Measurements from ENCODE around the gene TCL1B.
"Not testable (repeated sequence)": the region's sequence is repeated elsewhere in the genome, so short reads cannot be mapped to it uniquely, and the experiment has no call there.

TCL1B gene

GRCh38 chr14:95703805-95704204 lies 17.6 kb downstream of the TCL1B start:
- no peak for DNase-seq

- DNase-seq: no peak
Measured at GRCh38 chr14:95705518-95705917, 19.3 kb downstream of the TCL1B start.

DNA sequence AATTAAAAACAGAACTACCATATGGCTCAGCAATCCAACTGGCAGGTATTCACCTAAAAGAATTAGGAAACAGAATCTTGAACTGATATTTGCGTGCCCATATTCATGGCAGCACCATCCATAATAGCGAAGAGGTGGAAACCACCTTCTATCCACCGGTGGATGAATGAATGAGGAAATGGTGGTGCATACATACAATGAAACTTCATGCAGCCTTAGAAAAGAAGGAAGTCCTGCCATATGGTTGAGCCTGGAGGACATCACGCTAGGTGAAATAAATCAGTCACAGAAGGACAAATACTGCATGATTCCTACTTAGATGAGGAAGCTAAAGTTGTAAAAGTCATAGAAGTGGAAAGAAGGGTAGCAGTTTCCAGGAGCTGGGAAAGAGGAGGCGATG lies 21.1 kb downstream of the TCL1B start:
- no peak for DNase-seq

DNA sequence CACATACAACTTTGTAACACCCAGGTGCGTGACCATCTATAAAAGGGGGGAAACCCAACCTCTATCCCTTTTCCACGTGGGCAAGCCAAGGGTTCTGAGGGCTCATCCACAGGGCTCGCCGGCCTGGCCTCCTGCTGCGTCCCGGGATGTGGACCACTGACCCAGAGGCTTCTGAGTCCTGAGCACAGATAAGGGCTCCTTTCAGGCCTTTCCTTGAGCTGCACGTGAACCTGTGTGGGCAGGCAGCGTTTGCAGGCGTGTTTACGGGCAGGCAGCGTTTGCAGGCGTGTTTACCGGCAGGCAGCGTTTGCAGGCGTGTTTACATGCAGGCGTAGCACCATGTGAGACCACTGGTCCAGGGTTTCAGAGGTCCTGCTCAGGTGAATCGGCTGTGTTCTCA lies 23.9 kb downstream of the TCL1B start:
- no peak for DNase-seq

DNA sequence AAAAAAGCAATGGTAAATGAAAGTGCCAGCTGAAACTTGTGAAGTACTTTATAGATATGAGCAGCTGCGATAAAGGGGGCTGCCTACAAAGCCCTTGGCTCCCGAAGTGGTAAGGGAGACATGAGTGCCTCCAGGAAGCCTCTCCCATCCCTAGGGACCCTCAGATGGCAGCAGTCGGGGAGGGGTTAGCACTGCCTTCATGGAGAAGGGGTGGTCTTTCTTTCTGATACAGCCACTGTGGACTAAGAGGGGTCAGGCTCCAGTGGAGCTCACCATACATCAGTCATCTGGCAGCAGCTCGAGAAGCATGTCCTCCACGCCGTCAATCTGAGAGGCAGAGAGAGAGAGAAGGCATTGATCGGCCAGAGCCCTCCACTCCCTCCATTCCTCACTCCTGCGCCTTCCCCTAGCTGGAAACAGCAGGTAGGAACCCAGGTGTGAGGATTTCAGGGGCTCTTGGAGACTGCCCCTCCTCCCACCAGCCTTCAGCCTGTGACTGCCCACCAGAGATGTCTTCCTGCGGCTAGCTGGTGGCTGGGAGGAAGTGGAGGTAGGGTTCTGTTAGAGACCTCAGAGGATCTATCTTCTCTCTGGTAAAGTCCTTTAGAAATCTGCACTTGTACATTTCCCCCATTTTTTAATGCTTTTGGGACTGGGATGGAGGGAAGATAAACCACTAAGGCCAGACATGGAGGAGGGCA lies 25.4 kb downstream of the TCL1B start:
- no peak for DNase-seq

DNA sequence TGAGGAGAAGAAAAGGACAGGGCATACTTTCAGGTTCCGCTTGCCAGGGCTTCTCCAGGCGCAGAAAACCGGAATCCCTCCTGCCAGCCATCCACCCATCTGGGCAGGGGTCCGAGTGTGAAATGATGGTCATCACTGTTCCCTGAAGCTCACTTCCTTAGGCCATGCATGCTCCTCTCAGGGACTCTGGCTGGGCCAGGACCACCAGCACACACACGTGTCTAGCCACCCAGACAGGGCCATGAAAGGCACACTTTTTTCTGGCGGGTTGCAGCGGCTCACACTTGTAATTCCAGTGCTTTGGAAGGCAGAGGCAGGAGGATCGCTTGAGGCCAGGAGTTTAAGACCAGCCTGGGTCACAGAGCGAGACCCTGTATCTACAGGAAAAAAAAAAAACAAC lies 26.2 kb downstream of the TCL1B start:
- DNase-seq: no peak

GRCh38 chr14:95713596-95714371 lies 27.6 kb downstream of the TCL1B start, which contains the start of gene TCL1A:
TCL1A (minus strand) TSS chr14:95714125; CDS start chr14:95714066, 59 bp downstream.
- peak in 1 of 2 donors; percentile 57 for DNase-seq

GRCh38 chr14:95722525-95723190 lies 36.4 kb downstream of the TCL1B start:
- DNase-seq: no peak

GRCh38 chr14:95725685-95726336 lies 39.6 kb downstream of the TCL1B start:
- DNase-seq: peak in 1 of 2 donors; percentile 34

- DNase-seq: no peak
Measured at GRCh38 chr14:95727056-95727700, 41.0 kb downstream of the TCL1B start.

GRCh38 chr14:95729402-95730028 lies 43.3 kb downstream of the TCL1B start:
- not testable (repeated sequence) for DNase-seq

DNA sequence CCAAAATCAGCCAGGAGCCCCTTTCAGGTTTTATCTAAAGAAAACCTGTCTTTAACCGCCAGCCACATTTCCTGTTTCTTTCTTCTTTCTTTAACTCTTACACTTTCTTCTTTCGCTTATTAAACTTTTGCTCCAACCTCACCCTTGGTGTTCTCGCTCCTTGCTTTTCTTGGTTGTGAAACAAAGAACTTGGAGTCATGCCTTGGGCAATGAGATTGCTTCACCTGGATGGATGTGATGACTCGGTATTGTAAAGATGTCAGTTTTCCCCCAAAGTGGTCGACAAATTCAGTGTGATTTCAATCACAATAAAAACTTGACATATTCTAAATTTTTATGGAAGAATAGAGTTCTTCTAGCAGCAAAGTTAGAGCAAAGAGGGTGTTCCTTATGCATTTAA lies 43.9 kb downstream of the TCL1B start:
- no peak for DNase-seq

- DNase-seq: no peak
Measured at GRCh38 chr14:95733212-95733611, 47.0 kb downstream of the TCL1B start.

DNA sequence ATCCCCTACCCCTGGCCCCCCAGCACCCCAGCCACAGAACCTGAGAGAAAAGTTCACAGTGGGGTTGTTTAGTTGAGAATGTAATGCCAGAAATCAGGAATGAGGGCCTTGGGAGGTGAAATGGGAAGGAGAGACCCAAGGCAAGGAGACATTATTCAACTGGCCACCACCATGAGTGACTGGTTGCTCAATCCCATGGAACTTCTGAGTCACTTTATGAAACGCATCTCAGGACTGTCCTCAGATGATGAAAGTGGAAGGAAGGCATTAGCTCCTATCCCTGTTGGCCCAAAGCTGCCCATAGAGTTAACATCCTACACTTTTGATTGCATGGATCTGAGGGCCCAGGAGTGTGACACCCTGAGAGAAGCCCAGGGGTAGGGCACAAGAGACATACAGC lies 53.1 kb downstream of the TCL1B start:
- DNase-seq: no peak

DNA sequence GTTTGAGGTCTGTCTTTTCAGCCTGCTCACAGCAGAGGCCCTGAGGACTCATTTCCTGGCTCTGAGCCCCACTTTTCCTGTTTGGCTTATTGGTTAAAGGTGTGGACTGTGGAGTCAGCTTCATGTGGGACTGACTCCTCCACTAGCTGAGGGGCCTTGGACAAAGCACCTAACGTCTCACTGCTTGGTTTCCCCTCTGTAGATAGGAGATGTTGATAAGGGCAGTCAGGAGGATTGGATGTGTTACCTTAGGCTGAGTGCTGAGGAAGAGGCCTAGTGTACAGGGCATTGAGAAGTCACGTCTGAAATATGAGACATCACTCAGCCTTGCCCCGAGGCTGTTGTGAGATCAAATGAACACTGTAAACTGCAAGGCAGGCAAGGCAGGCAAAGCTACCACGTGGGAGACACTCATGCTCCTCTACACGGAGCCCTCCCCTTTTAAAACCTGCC lies 54.8 kb downstream of the TCL1B start:
- no peak for DNase-seq

- DNase-seq: no peak
Measured at GRCh38 chr14:95741781-95742180, 55.6 kb downstream of the TCL1B start.

Data from CD4-positive, alpha-beta T cell treated with Interferon alpha-2 for 1 hour (primary cell).